ENCODE data around the gene PIP4K2B. TPM values are rescaled to one million over a fixed set of nuclear protein-coding genes. Genes with fewer than 3 reads are reported as not detected.

PIP4K2B gene
- total and polyA plus RNA-seq, 9 of the 15 experiments (the other 6 are each of a cell fraction or from before 2014, with no cell fraction given), result 3.7 to 29.9 (median 23.0) TPM

- TF ChIP-seq USF2 (CRISPR knock-in tag; IDR thresholded peaks at IDR 0.05) (no peak), HNRNPH1 (optimal IDR thresholded peaks at IDR 0.05; ENCODE audit: low read depth, low read length) (no peak), RBM17 (IDR thresholded peaks at IDR 0.05; ENCODE audit: borderline replicate concordance, low read depth, low read length) (no peak), NRF1 (conservative IDR thresholded peaks at IDR 0.05 in 1 of 2, IDR thresholded peaks at IDR 0.05 in 1 of 2) (peak; percentile 37 to 51; a peak in 3 of 4 replicates), ZFP36 (IDR thresholded peaks at IDR 0.05; ENCODE audit: low read depth, low read length, partially characterized antibody) (no peak), SIN3A (IDR thresholded peaks at IDR 0.05; ENCODE audit: borderline replicate concordance in 2 of 2, control insufficient read depth in 1 of 2, low read depth in 2 of 2, low read length in 2 of 2) (peak; percentile 30 to 59; a peak in 2 of 4 replicates), E2F8 (IDR thresholded peaks at IDR 0.05; ENCODE audit: low read depth, partially characterized antibody) (peak; percentile 58), NCOR1 (IDR thresholded peaks at IDR 0.05) (no peak), SAFB (IDR thresholded peaks at IDR 0.05; ENCODE audit: borderline replicate concordance, low read depth, low read length) (peak; percentile 83; the same call in 1 of the 2 replicates), AFF4 (CRISPR knock-in tag; IDR thresholded peaks at IDR 0.05) (no peak), EHMT2 (IDR thresholded peaks at IDR 0.05) (no peak), ZNF184 (CRISPR knock-in tag; IDR thresholded peaks at IDR 0.05) (no peak), VEZF1 (CRISPR knock-in tag; IDR thresholded peaks at IDR 0.05) (peak; percentile 96), ZC3H8 (IDR thresholded peaks at IDR 0.05) (no peak), ZNF133 (CRISPR knock-in tag; IDR thresholded peaks at IDR 0.05) (no peak), ZBTB2 (IDR thresholded peaks at IDR 0.05) (0 out of 2 replicates have a peak, but pooled peaks have one; percentile 56)
Measured at GRCh38 chr17:38799501-38800236, at the start of gene PIP4K2B (continued).
